Amniotic epithelial cell (primary cell): ENCODE measurements around the gene ZIC1.

Source experiments
- DNase-seq: peaks from one replicate; pipeline ENCODE4 v3.0.0-alpha.2; 2010; ENCODE audit warnings: low read depth

The ZIC1 gene

GRCh38 chr3:147410116-147410525, 956 bp downstream of the ZIC1 start:
- DNase-seq: no peak

- DNase-seq: no peak
Measured at GRCh38 chr3:147410526-147411237, 1.5 kb downstream of the ZIC1 start.

DNA sequence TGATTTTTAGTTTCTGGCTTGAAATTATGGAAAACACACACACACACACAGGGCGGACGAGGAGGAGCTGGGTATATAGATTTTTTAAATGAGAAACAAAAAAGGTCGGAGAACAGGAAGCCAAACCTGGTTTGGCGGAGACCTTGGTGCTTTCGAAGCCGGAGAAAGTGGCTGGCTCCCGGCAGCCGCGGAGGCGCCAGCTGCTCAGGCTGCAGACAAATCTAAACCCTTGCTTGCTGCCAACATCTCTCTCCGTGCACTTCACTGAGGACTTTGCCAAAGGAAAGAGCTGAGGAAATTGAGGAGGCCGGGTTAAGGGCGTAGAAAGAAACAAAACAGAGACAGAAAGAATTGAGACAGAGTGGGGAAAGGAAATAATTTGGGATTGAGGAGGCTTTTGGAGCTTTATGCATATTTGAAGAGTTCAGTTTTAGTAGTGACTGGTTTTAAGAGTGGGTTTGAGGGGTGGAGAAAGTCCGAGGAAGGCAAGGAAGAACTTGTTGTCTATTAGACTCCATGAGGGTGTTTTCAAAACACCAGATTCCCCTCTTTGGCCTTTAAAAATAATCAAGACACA, 2.2 kb downstream of the ZIC1 start:
- no peak for DNase-seq

- no peak for DNase-seq
Measured at GRCh38 chr3:147411815-147412241, 2.7 kb downstream of the ZIC1 start.

- DNase-seq: no peak
Measured at GRCh38 chr3:147412261-147412916, 3.2 kb downstream of the ZIC1 start.

DNA sequence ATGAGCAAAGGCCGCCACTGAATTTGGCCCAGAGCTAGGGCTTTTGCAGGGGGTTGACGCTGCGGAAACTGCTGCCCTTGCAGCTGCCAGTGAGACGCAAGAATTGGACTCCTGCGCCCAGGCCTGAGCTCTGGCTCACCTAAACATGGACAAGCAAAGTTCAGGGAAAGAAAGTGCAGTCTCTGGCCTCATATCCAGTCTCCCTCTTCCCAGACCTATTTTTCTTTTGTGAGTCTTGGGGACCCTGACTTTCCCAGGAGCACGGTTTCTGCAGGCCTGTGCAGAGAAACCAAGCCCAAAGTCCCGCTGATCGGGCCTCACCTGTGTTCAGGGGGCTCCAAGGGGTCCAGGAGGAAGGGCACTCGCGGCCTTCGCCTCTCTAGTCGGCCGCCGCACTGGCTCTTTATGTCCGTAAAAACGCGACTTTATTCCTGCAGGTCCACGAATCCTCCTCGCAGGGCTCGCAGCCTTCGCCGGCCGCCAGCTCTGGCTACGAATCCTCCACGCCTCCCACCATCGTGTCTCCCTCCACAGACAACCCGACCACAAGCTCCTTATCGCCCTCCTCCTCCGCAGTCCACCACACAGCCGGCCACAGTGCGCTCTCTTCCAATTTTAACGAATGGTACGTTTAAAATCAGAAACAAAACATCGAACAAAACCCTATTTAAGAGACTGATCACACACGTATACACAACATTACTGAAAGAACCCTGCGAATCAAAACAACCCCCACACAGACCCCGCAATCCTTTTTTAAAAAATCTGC, 3.9 kb downstream of the ZIC1 start:
- no peak for DNase-seq

- DNase-seq: no peak
Measured at GRCh38 chr3:147413686-147414389, 4.7 kb downstream of the ZIC1 start.

DNA sequence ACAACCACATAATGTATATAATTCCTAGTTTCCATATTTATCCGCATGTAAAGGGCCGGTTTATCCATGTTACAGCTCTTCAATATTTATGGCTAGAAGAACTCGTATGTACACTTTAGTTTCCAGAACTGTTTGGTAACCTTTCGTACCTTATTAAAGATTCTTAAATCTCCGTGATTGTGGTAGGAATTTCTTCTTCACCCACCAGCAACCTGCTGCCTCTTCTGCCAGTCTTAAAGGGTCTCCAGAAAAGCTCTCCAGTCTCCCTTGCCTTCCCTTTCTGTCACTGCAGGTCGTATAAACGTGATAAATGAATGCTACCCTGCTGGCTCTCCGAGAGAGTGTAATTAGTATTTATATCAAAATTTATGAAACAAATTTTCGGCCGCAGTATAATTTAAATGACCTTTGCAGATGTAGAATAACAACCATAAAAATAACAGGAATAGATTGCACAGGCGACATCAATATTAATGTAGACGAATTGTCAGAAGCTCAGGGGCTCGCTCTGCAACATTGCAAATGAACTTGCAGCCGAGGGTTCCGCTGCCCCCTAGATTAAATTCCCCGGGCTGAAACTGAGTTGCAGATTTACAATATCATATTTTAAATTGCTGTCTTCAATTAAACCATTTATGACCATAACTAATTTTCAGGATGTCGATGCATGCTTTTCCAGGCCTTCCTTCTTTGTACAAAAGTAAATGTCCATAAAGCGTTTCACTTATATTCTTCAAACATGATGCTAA, 5.4 kb downstream of the ZIC1 start:
- no peak for DNase-seq

DNA sequence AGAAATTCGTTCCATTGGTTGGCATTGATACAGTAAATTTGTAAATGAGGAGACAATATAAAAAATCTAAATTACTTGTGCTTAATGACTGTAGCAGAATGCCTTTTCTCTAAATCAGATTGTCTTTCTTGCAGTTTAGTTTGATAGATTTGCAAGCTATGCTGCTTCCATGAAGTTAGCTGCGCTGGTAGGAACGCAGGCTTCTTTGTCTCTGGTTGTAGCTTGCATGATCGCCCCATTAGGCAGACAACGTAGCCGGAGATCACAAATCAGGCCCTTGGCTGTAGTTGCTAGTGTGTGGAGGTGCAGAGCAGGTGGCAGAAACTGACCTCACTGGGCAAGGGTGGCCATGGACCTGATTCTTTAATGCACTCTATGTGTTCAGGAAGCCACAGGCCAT, 6.1 kb downstream of the ZIC1 start:
- no peak for DNase-seq

DNA sequence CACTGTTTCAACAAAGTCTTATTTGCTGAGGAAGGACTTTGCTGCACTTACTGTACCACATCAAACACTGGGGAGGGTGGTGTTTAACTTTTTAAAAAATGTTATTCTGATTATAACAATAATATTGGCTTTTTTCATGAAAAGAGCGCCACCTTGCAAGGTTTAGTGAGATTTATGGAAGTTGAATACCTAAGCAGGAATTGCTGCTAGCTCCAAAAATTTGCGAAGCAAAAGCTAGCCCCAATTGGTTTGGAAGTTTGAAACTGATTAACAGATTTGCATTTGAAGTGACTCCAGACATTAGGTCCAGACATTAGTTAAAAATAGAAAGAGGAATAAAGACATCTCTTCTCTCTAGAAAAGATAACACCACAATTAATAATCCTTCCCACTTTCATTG, 6.7 kb downstream of the ZIC1 start:
- DNase-seq: no peak

DNA sequence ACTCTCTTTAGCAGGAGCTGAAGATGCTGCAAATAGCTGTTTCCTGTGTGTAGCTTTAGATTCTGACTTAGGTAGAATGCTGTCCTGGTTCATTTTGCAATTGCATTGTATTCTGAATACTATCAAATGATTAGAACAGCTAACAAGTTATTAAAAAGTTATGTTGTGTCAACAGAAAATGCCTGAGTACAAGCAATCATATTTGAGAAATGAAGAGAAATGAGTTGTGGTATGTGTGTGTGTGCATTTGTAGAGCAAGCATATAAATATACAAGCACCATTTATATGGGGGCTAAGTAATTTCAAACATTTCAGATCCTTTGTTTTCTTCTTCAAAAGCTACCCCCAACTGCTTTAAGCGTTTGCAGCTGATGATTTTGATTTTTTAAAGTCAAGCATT, 7.8 kb downstream of the ZIC1 start:
- DNase-seq: no peak

DNA sequence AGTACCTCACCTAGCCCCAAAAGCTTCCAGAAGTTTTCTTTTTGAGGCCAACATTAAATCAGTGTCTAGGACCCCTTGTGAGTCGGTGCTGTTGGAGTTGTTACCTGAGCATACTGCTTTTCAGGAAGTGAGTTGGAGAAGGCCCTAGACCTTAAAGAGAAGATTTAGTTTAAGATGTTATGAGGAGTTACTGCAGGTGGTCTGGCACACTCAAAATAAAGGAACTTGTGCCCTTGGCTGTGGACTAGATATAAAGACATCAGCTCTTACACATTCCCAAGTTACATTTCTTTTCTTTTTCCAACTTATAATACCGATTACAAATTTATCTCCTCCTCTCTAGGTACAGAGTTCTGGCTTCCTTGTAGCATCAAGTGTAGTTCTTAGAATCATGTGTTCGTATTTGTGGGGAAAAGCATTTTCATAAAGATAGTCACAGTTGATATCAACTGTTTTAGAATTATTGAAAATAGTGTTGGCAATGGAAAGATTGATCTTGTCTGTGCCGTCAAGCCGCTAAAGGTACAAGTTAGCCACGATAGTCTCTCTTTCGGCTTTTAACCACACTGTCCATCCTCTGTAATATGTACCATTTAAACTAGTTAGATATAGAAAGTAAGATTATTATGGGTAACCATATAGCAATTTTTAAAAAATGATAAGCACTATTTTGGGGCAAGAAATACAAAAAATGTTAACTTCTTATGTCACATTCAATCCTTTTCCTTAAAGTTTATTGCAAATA, 8.6 kb downstream of the ZIC1 start:
- DNase-seq: no peak

DNA sequence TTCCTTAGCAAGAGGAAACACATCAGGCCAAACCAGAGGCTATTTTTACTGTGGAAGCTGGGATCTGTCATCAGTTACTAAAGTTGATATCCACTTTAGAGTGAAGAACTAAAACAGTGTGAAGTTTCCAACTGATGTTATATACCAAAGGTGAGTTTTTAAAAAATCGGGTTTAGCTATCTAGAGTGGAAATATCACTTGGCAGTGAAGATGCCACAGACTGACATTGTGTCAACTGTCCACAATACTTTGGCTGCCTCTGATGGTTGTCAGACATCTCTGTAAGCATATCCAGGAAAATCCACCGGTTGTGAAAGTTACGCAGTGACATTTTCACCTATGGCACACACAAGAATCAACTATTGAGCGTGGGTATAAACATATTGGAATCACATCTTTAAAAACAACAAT, 9.2 kb downstream of the ZIC1 start:
- no peak for DNase-seq

DNA sequence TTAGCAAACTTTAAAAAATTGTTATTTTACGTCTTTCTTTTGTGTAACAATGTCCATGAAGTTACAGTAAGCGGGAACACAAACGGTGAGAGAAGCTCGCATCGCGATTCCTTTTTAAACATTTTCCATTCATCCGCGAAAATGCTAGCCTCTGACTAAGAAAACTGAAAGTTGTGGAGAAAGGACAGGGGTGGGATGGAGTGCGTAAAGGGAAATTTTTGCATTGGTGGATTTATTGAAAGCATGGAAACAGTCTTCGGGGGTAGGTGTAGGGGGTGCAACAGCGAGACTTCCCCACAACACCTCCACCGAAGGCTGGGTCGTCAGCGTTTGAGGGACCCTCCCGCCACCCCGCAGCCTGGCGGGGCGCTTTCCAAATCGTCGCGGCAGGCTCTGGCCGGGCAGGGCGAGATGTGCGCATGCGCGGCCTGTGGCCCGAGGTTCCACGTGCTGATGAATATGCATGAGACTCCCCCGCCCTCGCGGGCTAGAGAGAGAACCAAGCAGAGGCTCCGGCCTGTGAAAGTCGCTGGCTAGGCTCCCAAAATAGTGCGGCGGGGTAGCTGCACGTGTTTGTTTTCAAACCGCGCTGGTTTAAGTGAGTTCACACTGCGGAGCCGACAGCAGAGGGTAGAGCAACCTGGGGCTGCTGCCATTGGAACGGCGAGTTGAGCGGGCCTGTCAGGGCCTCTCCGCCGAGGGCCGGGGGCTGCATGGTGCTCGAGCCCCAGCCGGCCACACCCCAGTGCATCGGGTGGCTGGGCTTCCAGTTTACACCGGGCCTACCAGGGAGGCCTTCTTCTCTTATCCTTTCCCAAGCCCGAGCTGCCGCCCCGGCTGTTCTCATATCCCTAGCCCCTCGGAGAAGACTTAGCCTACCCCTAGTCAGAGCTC, 9.9 kb downstream of the ZIC1 start:
- DNase-seq: no peak

- DNase-seq: no peak
Measured at GRCh38 chr3:147419781-147420224, 10.6 kb downstream of the ZIC1 start.

- no peak for DNase-seq
Measured at GRCh38 chr3:147420353-147421183, 11.4 kb downstream of the ZIC1 start.

- DNase-seq: no peak
Measured at GRCh38 chr3:147421184-147421912, 12.2 kb downstream of the ZIC1 start.

DNA sequence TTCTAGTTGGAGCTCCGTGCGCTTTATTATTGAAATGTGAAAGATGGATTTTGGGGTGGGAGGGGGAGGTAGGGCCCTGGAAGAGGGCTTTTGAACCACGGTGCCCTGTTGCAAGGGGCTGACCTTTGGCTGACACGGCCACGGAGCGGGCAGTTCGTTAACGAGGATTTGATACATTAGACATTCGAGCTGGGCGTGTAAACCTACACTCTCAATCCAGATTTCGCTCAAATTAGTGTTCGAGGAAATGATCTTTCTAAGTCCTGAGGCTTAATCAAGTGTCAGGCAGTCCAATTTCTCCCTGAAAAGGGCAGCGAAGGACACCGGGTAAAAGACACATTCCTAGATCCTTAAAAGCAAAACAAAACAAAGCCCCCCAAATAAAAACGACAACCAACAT, 13.0 kb downstream of the ZIC1 start:
- no peak for DNase-seq
